Upper lobe of right lung (tissue), 1 donor: ENCODE data around the gene FEZF1. TPM values are rescaled to one million over a fixed set of nuclear protein-coding genes. Genes with fewer than 3 reads are reported as not detected.

Experiments used
- ATAC-seq: fragments of 200-7000 bp; cut with Tn5 transposase; one replicate; pipeline ENCODE4 v1.9.1; 2020; ENCODE audit warnings: mild to moderate bottlenecking, moderate library complexity
- DNase-seq: peaks from one replicate; pipeline ENCODE4 v3.0.0-alpha.2; 2020
- H3K27ac ChIP-seq: fragments of 200-600 bp; one replicate; pipeline ENCODE4 v1.8.0; 2022
- H3K27me3 ChIP-seq: fragments of 200-600 bp; one replicate; pipeline ENCODE4 v1.8.0; 2022; ENCODE audit warnings: mild to moderate bottlenecking
- H3K36me3 ChIP-seq: fragments of 200-600 bp; one replicate; pipeline ENCODE4 v1.8.0; 2022
- H3K4me1 ChIP-seq: fragments of 200-600 bp; one replicate; pipeline ENCODE4 v1.8.0; 2022
- H3K4me3 ChIP-seq: fragments of 200-600 bp; one replicate; pipeline ENCODE4 v1.8.0; 2022; ENCODE audit warnings: mild to moderate bottlenecking
- H3K9me3 ChIP-seq: fragments of 200-600 bp; one replicate; pipeline ENCODE4 v1.8.0; 2022
- CTCF ChIP-seq: fragments of 200-600 bp; IDR thresholded peaks from one replicate; pipeline ENCODE4 v1.8.0; 2022; ENCODE audit warnings: antibody characterized with exemption
- intact Hi-C: fragments of 100-400 bp; cut with DNase I; formaldehyde crosslinking; loops from one replicate; pipeline ENCODE4 v1.11.0; 2022
- total RNA-seq: library from RNA; stranded (reverse); fragmentation: NEBNext Ultra II Directional; extraction: Animal tissue kit (Norgen Biotek cat#: 25700); gene quantifications from one replicate; pipeline ENCODE4 v1.2.1, GENCODE V29; 2021
- donor health status: DM: no; HTN: yes; CAD: no; lungs with severe emphysema.

The FEZF1 gene
- total RNA-seq, 1 donor from 2014 or later: not detected

GRCh38 chr7:122260336-122260735, 44.2 kb downstream of the FEZF1 start:
- intact Hi-C loops: no loop called here
- ATAC-seq (no peak), DNase-seq (no peak)
- no peak overlapping the region for H3K4me3 ChIP-seq
- H3K36me3 ChIP-seq: no peaks in the 10 kb centered on the region
- H3K27me3 ChIP-seq: no peaks in the 10 kb centered on the region
- H3K27ac ChIP-seq: no peak overlapping the region
- H3K9me3 ChIP-seq: no peaks in the 10 kb centered on the region
- H3K4me1 ChIP-seq: no peaks in the 10 kb centered on the region
- TF ChIP-seq CTCF: no peak

GRCh38 chr7:122258971-122259370, 45.6 kb downstream of the FEZF1 start:
- no peaks in the 10 kb centered on the region for H3K4me1 ChIP-seq
- intact Hi-C loops: no loop called here
- no peaks in the 10 kb centered on the region for H3K27me3 ChIP-seq
- DNase-seq (no peak), ATAC-seq (no peak)
- no peaks in the 10 kb centered on the region for H3K36me3 ChIP-seq
- no peak overlapping the region for H3K4me3 ChIP-seq
- no peak for TF ChIP-seq CTCF
- H3K9me3 ChIP-seq: no peaks in the 10 kb centered on the region
- H3K27ac ChIP-seq: no peak overlapping the region

- no peaks in the 10 kb centered on the region for H3K27me3 ChIP-seq
- no peak overlapping the region for H3K4me3 ChIP-seq
- no peaks in the 10 kb centered on the region for H3K36me3 ChIP-seq
- no peaks in the 10 kb centered on the region for H3K9me3 ChIP-seq
- no peak for DNase-seq
- H3K27ac ChIP-seq: no peak overlapping the region
- no peak for ATAC-seq
- no peak for TF ChIP-seq CTCF
- no peaks in the 10 kb centered on the region for H3K4me1 ChIP-seq
- intact Hi-C loops: no loop called here
These were observed 47.5 kb downstream of the FEZF1 start for GRCh38 chr7:122257056-122257455.

GRCh38 chr7:122256046-122256445, 48.5 kb downstream of the FEZF1 start:
- Histone ChIP-seq H3K4me1 (no peaks in the 10 kb centered on the region), H3K36me3 (no peaks in the 10 kb centered on the region), H3K4me3 (no peak overlapping the region), H3K9me3 (no peaks in the 10 kb centered on the region), H3K27me3 (no peaks in the 10 kb centered on the region), H3K27ac (no peak overlapping the region)
- intact Hi-C loops: no loop called here
- TF ChIP-seq CTCF: no peak
- no peak for DNase-seq
- ATAC-seq: no peak

GRCh38 chr7:122255454-122255853, 49.1 kb downstream of the FEZF1 start:
- ATAC-seq: no peak
- intact Hi-C loops: no loop called here
- no peaks in the 10 kb centered on the region for H3K4me1 ChIP-seq

More at GRCh38 chr7:122255454-122255853, 49.1 kb downstream of the FEZF1 start:
- Histone ChIP-seq H3K4me3 (no peak overlapping the region), H3K27me3 (no peaks in the 10 kb centered on the region), H3K27ac (no peak overlapping the region), H3K36me3 (no peaks in the 10 kb centered on the region), H3K9me3 (no peaks in the 10 kb centered on the region)
- no peak for TF ChIP-seq CTCF
- DNase-seq: no peak

Other genes with a start within 250 kb of the FEZF1 start
- 35.6 TPM for gene AASS, start 160.5 kb downstream of the FEZF1 start, total RNA-seq